Measurements from ENCODE around the gene DIAPH1.

Gene DIAPH1

GRCh38 chr5:141560151-141560550 lies 58.6 kb downstream of the DIAPH1 start:
- DNase-seq: no peak

GRCh38 chr5:141559461-141559860 lies 59.3 kb downstream of the DIAPH1 start:
- no peak for DNase-seq

GRCh38 chr5:141558150-141558549 lies 60.6 kb downstream of the DIAPH1 start:
- no peak for DNase-seq

- DNase-seq: no peak
Observed at GRCh38 chr5:141557681-141558136, 61.1 kb downstream of the DIAPH1 start.

- DNase-seq: no peak
Observed at GRCh38 chr5:141547921-141548320, 70.9 kb downstream of the DIAPH1 start.

- no peak for DNase-seq
Observed at GRCh38 chr5:141547488-141547887, 71.3 kb downstream of the DIAPH1 start.

- DNase-seq: no peak
Observed at GRCh38 chr5:141543053-141543452, 75.7 kb downstream of the DIAPH1 start.

- DNase-seq: no peak
Observed at GRCh38 chr5:141534492-141535213, 84.1 kb downstream of the DIAPH1 start.

GRCh38 chr5:141533897-141534296 lies 84.9 kb downstream of the DIAPH1 start:
- no peak for DNase-seq

- no peak for DNase-seq
Observed at GRCh38 chr5:141532726-141533125, 86.1 kb downstream of the DIAPH1 start.

GRCh38 chr5:141529873-141530272 lies 88.9 kb downstream of the DIAPH1 start:
- no peak for DNase-seq

GRCh38 chr5:141529002-141529401 lies 89.8 kb downstream of the DIAPH1 start:
- no peak for DNase-seq

GRCh38 chr5:141528291-141528984 lies 90.4 kb downstream of the DIAPH1 start:
- DNase-seq: no peak

- DNase-seq: no peak
Observed at GRCh38 chr5:141527426-141527825, 91.4 kb downstream of the DIAPH1 start.

- no peak for DNase-seq
Observed at GRCh38 chr5:141525653-141526052, 93.1 kb downstream of the DIAPH1 start.

- DNase-seq: peak; percentile 31
Observed at GRCh38 chr5:141524604-141525597, 93.9 kb downstream of the DIAPH1 start.

- no peak for DNase-seq
Observed at GRCh38 chr5:141523991-141524390, 94.8 kb downstream of the DIAPH1 start.

GRCh38 chr5:141522301-141522700 lies 96.5 kb downstream of the DIAPH1 start:
- no peak for DNase-seq

GRCh38 chr5:141521244-141521781 lies 97.5 kb downstream of the DIAPH1 start:
- DNase-seq: no peak

GRCh38 chr5:141519605-141520565 lies 98.9 kb downstream of the DIAPH1 start:
- DNase-seq: no peak

GRCh38 chr5:141518618-141519015 lies 100.2 kb downstream of the DIAPH1 start:
- DNase-seq: no peak
